Measurements from ENCODE around the gene DBF4.

DNA sequence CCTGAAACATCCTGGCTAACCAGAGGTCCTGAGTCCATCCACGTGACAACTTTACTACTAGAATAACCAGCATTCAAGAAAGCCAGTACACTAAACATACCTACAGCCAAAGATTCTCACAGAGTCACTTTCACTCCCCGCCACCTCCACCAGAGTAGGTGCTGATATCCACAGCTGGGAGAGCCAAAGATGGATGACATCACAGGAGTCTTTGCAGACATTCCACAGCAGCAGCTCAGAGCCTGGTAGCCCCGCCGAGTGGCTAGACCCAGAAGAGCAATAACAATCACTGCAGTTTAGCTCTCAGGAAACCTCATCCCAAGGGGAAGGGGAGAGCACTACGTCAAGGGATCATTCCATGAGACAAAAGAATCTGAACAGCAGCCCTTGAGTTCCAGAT is 44.3 kb downstream of the DBF4 start:
- TF ChIP-seq CTCF (IDR thresholded peaks at IDR 0.05; ENCODE audit: low read depth, low read length, poor library complexity, severe bottlenecking) (no peak), EZH2phosphoT487 (IDR thresholded peaks at IDR 0.05; ENCODE audit: borderline replicate concordance, low read length) (no peak)

Data from DOHH2 (cell line).